Liver (tissue), 9 donors: ENCODE data around the gene HECTD2. TPM values are rescaled to one million over a fixed set of nuclear protein-coding genes. Genes with fewer than 3 reads are reported as not detected.
A peak's percentile ranks its signal among the peaks of the same experiment; 100 is the strongest.
"Not testable (repeated sequence)": the region's sequence is repeated elsewhere in the genome, so short reads cannot be mapped to it uniquely, and the experiment has no call there.

ENCODE experiments used
- DNase-seq: peaks from one replicate; pipeline ENCODE4 v3.0.0-alpha.2; 2017; ENCODE audit warnings: low spot score
- H3K27ac ChIP-seq, 2 donors: one replicate each; pipeline ENCODE4 v1.7.0; 2013; ENCODE audit warnings: inconsistent platforms in 2 of 2, low read length in 2 of 2, control low read depth in 1 of 2, low read depth in 1 of 2, mild to moderate bottlenecking in 1 of 2
- H3K27me3 ChIP-seq, 4 donors: one replicate each; pipeline versions ENCODE4 v1.6.1 to v1.7.0; 2013; ENCODE audit warnings: low read length in 3 of 4, inconsistent platforms in 1 of 4, mild to moderate bottlenecking in 1 of 4, moderate library complexity in 1 of 4; ENCODE audit not compliant: control insufficient read depth in 4 of 4, insufficient read depth in 4 of 4
- H3K36me3 ChIP-seq, 4 donors: one replicate each; pipeline versions ENCODE4 v1.6.1 to v1.7.0; 2013; ENCODE audit warnings: low read length in 3 of 4, mild to moderate bottlenecking in 3 of 4, low read depth in 1 of 4, moderate library complexity in 1 of 4; ENCODE audit not compliant: control insufficient read depth in 4 of 4, insufficient read depth in 3 of 4
- H3K4me1 ChIP-seq, 4 donors: one replicate each; pipeline versions ENCODE4 v1.6.1 to v1.7.0; 2013; ENCODE audit warnings: low read length in 3 of 4, mild to moderate bottlenecking in 3 of 4, moderate library complexity in 1 of 4; ENCODE audit not compliant: control insufficient read depth in 4 of 4, insufficient read depth in 4 of 4
- H3K4me3 ChIP-seq, 3 donors: one replicate each; pipeline versions ENCODE4 v1.6.1 to v1.7.0; 2013; ENCODE audit warnings: low read length in 3 of 3, control low read depth in 1 of 3, low read depth in 1 of 3, mild to moderate bottlenecking in 1 of 3
- H3K9ac ChIP-seq, 2 donors: one replicate each; pipeline ENCODE4 v1.7.0; 2013; ENCODE audit warnings: low read length in 2 of 2, mild to moderate bottlenecking in 2 of 2, moderate library complexity in 2 of 2, control low read depth in 1 of 2, low read depth in 1 of 2
- H3K9me3 ChIP-seq, 4 donors: one replicate each; pipeline versions ENCODE4 v1.6.1 to v1.7.0; 2013; ENCODE audit warnings: low read length in 3 of 4; ENCODE audit not compliant: control insufficient read depth in 4 of 4
- CTCF ChIP-seq: fragments of 150-350 bp; IDR thresholded peaks from 2 replicates; pipeline ENCODE4 v1.5.1; 2017; ENCODE audit warnings: improper control_type of control experiment, low read depth, low read length; ENCODE audit not compliant: missing input control
- EGR1 ChIP-seq, 2 donors: IDR thresholded peaks; 2 replicates each; pipeline ENCODE4 v1.6.1; 2016 to 2018; ENCODE audit warnings: antibody characterized with exemption in 2 of 2, low read depth in 2 of 2
- HNF4A ChIP-seq, 2 donors: conservative IDR thresholded peaks; 2 replicates each; pipeline ENCODE4 v1.6.1; 2016; ENCODE audit warnings: antibody characterized with exemption in 2 of 2, mild to moderate bottlenecking in 2 of 2
- HNF4G ChIP-seq: IDR thresholded peaks from 2 replicates; pipeline ENCODE4 v1.6.1; 2016; ENCODE audit warnings: antibody characterized with exemption
- MAX ChIP-seq: IDR thresholded peaks from 2 replicates; pipeline ENCODE4 v1.6.1; 2016; ENCODE audit warnings: antibody characterized with exemption
- RAD21 ChIP-seq, 2 donors: IDR thresholded peaks; 2 replicates each; pipeline ENCODE4 v1.6.1; 2016; ENCODE audit warnings: antibody characterized with exemption in 2 of 2, mild to moderate bottlenecking in 2 of 2
- REST ChIP-seq: IDR thresholded peaks from 2 replicates; pipeline ENCODE4 v1.6.1; 2016; ENCODE audit warnings: antibody characterized with exemption, mild to moderate bottlenecking
- RXRA ChIP-seq, 2 donors: IDR thresholded peaks; 2 replicates each; pipeline ENCODE4 v1.6.1; 2017 to 2018; ENCODE audit warnings: antibody characterized with exemption in 2 of 2, mild to moderate bottlenecking in 1 of 2
- TAF1 ChIP-seq: conservative IDR thresholded peaks from 2 replicates; pipeline ENCODE4 v1.6.1; 2016; ENCODE audit warnings: antibody characterized with exemption, mild to moderate bottlenecking
- YY1 ChIP-seq: IDR thresholded peaks from 2 replicates; pipeline ENCODE4 v1.6.1; 2016; ENCODE audit warnings: antibody characterized with exemption, mild to moderate bottlenecking
- WGBS: extraction: QIAGEN DNeasy Blood & Tissue Kit; methylation state at CpG from one replicate; pipeline ENCODE4 v1.1.7; 2013; 5-methylcytosine and 5-hydroxymethylcytosine counted together
- polyA plus RNA-seq, 2 donors: library from polyadenylated mRNA; stranded (reverse) in 1 of 2; unstranded in 1 of 2; fragments of 200-250 nt in 1 of 2; fragments of >200 nt in 1 of 2; fragmentation: Nextera tagmentation in 1 of 2; extraction: Ambion mirVana in 1 of 2; gene quantifications; one replicate each; pipeline versions ENCODE4 v1.2.1 to v1.2.3, GENCODE V29; 2013 to 2015
- total RNA-seq, 2 donors: library from RNA; depleted of rRNA; stranded (reverse); fragments of >200 nt; gene quantifications; one replicate each; pipeline ENCODE4 v1.2.3, GENCODE V29; 2014
- donor health status: healthy.
- donor health status: healthy.
- donor health status: healthy.
- donor health status: healthy.
- donor health status: healthy.

The HECTD2 gene, protein sequence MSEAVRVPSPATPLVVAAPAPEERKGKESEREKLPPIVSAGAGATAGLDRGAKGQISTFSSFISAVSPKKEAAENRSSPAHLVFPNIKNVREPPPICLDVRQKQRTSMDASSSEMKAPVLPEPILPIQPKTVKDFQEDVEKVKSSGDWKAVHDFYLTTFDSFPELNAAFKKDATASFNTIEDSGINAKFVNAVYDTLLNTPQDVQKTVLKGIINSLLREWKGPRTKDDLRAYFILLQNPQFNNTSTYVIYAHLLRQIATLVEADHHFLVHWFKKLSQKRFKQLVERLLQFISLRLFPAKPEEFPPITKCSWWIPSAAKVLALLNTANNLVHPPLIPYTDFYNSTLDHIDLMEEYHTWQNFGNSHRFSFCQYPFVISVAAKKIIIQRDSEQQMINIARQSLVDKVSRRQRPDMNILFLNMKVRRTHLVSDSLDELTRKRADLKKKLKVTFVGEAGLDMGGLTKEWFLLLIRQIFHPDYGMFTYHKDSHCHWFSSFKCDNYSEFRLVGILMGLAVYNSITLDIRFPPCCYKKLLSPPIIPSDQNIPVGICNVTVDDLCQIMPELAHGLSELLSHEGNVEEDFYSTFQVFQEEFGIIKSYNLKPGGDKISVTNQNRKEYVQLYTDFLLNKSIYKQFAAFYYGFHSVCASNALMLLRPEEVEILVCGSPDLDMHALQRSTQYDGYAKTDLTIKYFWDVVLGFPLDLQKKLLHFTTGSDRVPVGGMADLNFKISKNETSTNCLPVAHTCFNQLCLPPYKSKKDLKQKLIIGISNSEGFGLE
- total RNA-seq (1 to 10 TPM; 4.4 to 5.0 TPM), polyA plus RNA-seq (1 to 10 TPM; 1.0 to 2.0 TPM)

GRCh38 chr10:91409869-91410637, at the start of gene HECTD2:
Gene HECTD2, plus strand, starts transcription at chr10:91410344. Its CDS starts 95 bp downstream, at chr10:91410439.
- Histone ChIP-seq H3K9ac (peak within 1 kb of the TSS; percentile 76 to 89), H3K27ac (peak within 1 kb of the TSS; percentile 86 to 97), H3K4me3 (peak within 1 kb of the TSS; percentile 67 to 79 (median 75)), H3K36me3 (no peaks in the 10 kb centered on the region), H3K9me3 (no peaks in the 10 kb centered on the region), H3K27me3 (no peaks in the 10 kb centered on the region), H3K4me1 (peaks cover 0 to 10% (median 2%) of the 10 kb centered on the region in 4 donors)
- under 1% methylated on average over 111 of the region's 111 CpGs for WGBS
- DNase-seq = peak; percentile 82
- TF ChIP-seq CTCF = peak; percentile 42
- no peak for TF ChIP-seq HNF4G
- TF ChIP-seq RXRA (IDR thresholded peaks at IDR 0.05) = no peak
- peak; percentile 6 for TF ChIP-seq REST
- TF ChIP-seq YY1 = peak; percentile 92

- H3K27me3 ChIP-seq = peaks cover 0 to 2% (median 0%) of the 10 kb centered on the region in 4 donors
- DNase-seq = no peak
- no peaks in the 10 kb centered on the region for H3K36me3 ChIP-seq
- H3K4me3 ChIP-seq = no peak overlapping the region
- no peaks in the 10 kb centered on the region for H3K4me1 ChIP-seq
- TF ChIP-seq MAX (no peak), HNF4G (no peak), RAD21 (IDR thresholded peaks at IDR 0.05) (no peak), EGR1 (IDR thresholded peaks at IDR 0.05; ENCODE audit: low read depth in 2 of 2) (no peak), HNF4A (conservative IDR thresholded peaks at IDR 0.05) (no peak), TAF1 (no peak)
- no peaks in the 10 kb centered on the region for H3K9me3 ChIP-seq
- no peak overlapping the region for H3K27ac ChIP-seq
- 66% methylated on average over 3 of the region's 3 CpGs for WGBS
- no peak overlapping the region for H3K9ac ChIP-seq
These were observed 49.7 kb upstream of the HECTD2 start for GRCh38 chr10:91360461-91360860.

GRCh38 chr10:91365519-91365918, 44.6 kb upstream of the HECTD2 start:
- not testable (repeated sequence) for H3K9me3 ChIP-seq, H3K4me3 ChIP-seq, DNase-seq, H3K27ac ChIP-seq, H3K36me3 ChIP-seq, H3K9ac ChIP-seq, H3K27me3 ChIP-seq, H3K4me1 ChIP-seq
- WGBS = 96% methylated on average over 2 of the region's 3 CpGs
